ENCODE data around the gene S100A5.
"Not testable (repeated sequence)": the region's sequence is repeated elsewhere in the genome, so short reads cannot be mapped to it uniquely, and the experiment has no call there.

Gene S100A5

DNA sequence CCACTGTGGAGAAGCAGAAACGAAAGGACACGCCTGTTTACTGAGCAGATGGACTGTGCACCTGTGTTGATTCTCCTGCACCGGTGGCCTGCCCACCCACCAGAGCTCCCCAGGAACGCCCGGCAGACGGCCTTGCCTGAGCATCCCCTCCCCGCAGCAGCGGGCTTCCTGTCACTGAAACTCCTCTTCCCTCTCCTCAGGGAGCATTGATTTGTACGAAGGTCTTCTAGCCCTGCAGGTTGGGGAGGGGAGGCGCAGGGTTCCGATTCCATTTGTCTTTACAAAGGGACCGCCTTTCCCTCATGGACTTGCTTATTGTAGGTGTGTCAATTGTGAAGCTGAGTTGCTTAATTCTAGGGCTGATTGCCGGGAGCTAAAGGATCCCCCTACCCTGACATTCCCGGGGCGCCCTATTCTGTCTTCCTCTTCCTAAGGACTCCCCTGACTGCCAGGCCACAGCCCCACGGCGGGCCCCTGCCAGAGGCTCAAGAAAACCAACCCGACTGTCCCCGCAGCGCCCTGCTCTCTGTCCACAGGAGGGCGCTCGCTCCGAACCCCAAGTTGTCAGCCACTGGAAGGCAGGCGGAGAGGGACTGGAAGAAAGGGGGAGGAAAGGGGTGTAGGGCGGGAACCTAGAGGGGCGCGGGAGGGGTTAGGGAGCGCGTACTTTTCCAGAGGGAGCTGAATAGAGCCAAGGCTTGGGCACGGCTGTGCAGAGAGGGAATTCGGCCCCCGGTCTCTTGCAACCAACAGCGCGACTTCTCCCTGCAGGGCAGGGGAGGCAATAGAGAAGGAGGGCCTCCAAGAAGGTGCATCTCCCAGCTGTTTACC is 7.8 kb downstream of the S100A5 start:
- peak; percentile 33 to 81 for DNase-seq

DNA sequence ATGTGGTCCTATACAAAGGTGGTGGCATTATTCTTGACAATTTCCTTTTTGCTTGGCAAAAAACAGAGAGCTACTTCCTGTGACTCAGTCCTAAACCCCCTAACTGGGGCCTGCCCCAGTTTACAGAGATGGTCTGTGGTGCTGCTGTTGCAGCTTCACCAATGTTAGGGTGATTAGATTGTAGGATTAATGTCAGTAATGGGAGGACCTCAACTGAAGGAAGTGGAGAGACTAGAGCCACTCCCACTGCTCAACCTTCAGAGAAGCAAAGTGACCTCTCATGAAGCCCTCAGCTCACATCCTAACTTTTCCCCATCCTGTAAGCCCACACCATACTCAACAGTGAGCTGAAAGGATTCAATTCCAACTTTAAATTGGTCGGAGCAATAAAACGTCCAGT is 8.6 kb downstream of the S100A5 start:
- no peak for DNase-seq

DNA sequence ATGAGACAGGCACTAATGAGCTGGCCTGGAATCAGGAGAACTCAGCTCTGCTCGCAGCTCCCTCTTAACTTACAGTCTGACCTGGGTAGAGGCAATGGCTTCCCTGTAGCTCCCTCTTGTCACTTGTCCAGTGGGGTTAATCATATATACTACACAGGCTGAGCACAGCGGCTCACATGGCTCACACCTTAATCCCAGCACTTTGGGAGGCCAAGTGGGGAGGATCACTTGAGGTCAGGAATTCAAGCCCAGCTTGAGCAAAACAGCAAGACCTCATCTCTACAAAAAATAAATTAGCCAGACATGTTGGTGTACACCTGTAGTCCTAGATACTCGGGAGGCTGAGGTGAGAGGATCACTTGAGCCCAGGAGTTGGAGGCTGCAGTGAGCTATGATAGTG is 9.1 kb downstream of the S100A5 start:
- DNase-seq: no peak

DNA sequence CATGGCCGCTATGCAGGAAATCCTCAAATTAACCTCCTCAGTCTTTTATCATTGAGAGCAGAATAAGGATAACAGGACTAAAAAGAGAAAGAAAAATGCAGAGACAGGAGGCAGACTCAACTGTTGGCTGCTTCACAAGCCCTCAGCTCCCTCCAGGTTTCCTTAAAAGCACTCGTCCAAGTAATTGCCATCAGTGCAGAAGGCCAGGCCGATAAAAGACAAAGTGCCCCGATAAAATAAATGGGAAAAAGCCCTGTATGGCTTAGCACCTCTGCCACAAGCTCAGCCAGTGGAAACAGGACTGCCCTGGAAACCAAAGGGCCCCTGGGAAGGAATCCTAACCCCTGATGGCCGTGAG is 13.1 kb downstream of the S100A5 start:
- no peak for DNase-seq

DNA sequence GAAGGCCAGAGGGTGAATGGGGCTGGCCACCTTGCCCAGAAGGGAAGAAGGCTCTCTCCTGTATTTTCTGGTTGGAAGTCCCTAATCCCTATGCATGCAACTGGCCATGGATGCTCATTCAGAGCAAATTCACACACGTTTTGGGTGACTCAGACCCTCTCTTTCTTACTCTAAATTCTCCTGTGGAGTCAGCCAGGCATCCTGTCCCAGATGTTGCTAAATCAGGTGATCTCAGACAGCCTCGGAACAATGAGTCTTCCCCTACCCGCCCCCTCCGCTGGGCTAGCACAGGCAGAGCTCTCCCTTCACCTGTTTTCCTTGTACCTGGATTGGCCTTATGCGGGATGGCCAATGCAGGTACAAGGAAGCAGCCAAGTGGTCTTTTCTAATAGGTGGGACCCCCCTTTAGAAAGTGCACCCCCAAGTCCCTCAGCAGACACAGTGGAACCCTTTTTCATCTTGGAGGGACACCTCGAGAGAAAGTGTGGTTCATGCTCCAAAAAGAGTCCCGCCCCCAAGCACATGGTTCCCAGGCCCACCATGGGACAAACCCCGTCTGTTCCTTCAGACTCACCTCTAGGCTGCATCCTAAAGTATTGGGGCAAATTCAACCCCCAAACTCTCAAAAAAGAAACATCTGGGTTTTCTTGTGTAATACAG is 13.6 kb downstream of the S100A5 start:
- no peak for DNase-seq

DNA sequence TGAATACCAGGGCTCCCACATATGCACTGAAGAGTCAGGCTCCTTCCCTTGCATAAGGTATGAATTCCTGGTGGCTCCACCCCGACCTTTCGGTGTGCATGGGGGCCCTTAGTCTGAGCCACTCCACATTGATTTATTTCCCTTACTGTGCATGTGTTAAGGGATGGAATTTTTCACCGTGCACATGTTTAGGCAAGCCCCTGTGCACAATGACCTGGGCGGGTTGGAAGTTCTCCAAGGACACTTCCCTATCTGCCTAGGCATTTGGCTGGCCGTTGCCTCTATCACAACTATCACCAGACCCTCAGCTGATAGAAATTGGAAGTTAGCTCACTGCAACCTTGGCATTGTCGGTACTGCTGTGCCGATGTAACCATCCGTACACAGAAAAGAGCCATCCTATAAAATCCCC is 14.6 kb downstream of the S100A5 start:
- DNase-seq: no peak

DNA sequence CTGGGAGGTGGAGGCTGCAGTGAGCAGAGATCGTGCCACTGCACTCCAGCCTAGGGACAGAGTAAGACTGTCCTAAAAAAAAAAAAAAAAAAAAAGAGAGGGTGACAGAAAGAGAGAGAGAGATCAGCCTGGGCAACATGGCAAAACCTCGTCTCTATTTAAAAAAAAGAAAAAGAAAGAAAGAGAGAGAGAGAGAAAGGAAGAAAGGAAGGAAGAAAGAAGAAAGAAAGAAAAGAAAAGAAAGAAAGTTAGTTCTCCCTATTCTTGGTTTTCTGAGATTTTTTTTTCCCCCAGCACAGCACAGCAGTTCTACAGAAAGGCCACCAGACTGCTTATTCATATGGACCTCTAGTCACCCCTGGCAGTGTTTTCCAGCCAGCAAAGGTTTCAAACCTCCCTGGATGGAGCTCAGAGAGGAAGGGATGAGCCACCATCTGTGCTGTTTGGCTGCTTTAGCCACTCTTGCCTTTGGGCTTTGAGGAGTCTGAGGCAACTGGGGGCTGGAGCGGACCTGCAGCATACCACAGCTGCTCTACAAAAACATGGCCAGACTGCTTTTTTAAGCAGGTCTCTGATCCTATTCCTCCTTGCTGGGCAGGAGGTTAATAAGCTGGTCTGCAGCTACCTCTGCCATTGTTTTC is 15.5 kb downstream of the S100A5 start:
- DNase-seq: peak; percentile 23 to 59

DNA sequence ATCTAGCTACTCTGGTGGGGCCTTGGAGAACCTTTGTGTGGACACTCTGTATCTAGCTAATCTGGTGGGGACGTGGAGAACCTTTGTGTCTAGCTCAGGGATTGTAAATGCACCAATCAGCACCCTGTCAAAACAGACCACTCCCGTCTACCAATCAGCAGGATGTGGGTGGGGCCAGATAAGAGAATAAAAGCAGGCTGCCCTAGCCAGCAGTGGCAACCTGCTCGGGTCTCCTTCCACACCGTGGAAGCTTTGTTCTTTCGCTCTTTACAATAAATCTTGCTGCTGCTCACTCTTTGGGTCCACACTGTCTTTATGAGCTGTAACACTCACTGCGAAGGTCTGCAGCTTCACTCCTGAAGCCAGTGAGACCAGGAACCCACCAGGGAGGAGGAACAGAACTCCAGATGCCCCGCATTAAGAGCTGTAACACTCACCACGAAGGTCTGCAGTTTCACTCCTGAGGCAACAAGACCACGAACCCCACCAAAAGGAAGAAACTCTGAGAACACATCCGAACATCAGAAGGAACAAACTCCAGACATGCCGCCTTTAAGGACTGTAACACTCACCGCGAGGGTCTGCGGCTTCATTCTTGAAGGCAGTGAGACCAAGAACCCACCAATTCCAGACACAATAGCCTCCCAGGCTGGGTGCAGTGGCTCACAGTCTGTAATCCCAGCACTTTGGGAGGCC is 18.2 kb downstream of the S100A5 start:
- DNase-seq: not testable (repeated sequence)

DNA sequence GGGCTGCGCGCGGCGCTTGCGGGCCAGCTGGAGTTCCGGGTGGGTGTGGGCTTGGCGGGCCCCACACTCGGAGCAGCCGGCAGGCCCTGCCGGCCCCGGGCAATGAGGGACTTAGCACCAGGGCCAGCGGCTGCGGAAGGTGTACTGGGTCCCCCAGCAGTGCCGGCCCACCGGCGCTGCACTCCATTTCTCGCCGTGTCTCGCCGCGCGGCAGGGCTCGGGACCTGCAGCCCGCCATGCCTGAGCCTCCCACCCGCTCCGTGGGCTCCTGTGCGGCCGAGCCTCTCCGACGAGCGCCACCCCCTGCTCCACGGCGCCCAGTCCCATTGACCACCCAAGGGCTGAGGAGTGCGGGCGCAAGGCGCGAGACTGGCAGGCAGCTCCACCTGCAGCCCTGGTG is 18.9 kb downstream of the S100A5 start:
- DNase-seq: not testable (repeated sequence)

DNA sequence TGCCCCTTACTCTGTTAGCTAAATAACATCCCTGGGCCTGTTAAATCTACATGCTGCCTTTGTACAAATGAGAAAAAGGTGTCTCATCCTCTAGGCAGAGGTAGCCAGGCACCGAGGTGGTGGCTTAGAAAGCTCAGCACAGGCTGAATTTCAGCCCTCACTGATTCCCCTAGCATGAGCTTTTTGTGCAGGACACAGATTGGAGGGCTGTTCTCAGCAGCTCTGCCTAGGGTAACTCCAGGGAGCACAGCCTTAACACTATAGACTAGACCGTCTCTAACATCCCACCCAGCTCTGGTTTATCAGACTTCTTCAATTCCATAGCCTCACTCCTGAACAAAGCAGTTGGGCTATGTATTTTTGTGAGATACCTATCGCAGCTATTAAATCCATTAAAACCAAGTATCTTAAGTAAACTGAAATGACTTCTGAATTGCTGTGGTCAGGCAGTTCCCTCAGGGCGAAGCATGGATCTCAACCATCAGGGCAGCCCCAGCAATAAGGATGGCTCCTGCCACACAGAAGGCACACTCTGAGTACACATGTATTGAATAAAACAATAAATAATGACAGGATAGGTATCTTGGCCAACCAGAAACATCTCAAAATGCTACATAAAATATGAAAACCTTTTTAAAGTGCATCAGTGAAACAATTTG is 19.8 kb downstream of the S100A5 start:
- DNase-seq: no peak

DNA sequence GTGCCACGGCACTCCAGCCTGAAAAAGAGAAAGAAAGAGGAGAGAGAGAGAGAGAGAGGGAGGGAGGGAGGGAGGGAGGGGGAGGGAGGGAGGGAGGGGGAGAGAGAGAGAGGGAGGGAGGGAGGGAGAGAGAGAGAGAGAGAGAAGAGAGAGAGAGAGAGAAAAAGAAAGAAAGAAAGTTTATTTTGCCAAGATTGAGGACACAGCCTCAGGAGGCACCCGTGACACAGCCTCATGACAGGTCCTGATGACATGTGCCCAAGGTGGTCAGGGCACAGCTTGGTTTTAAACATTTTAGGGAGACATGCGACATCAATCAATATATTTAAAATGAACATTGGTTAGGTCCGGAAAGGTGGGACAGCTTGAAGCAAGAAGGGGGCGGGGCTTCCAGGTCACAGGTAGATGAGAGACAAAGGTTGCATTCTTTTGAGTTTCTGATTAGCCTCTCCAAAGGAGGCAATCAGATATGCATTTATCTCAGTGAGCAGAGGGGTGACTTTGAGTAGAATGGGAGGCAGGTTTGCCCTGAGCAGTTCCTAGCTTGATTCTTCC is 20.5 kb downstream of the S100A5 start:
- not testable (repeated sequence) for DNase-seq

DNA sequence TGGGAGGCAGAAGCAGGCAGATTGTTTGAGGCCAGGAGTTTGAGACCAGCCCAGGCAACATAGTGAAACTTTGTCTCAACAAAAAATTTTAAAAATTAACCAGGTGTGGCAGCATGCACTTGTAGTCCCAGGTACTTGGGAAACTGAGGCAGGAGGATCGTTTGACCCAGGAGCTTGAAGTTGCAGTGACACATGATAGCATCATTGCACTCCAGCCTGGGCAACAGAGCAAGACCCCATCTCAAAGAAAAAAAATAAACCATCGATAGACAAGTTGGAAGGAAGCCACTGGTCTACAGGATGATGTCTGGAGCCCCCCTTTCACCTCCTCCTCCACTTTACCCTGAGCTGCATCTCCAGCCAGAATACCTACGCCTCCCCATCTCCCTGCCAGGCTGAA is 21.5 kb downstream of the S100A5 start:
- no peak for DNase-seq

DNA sequence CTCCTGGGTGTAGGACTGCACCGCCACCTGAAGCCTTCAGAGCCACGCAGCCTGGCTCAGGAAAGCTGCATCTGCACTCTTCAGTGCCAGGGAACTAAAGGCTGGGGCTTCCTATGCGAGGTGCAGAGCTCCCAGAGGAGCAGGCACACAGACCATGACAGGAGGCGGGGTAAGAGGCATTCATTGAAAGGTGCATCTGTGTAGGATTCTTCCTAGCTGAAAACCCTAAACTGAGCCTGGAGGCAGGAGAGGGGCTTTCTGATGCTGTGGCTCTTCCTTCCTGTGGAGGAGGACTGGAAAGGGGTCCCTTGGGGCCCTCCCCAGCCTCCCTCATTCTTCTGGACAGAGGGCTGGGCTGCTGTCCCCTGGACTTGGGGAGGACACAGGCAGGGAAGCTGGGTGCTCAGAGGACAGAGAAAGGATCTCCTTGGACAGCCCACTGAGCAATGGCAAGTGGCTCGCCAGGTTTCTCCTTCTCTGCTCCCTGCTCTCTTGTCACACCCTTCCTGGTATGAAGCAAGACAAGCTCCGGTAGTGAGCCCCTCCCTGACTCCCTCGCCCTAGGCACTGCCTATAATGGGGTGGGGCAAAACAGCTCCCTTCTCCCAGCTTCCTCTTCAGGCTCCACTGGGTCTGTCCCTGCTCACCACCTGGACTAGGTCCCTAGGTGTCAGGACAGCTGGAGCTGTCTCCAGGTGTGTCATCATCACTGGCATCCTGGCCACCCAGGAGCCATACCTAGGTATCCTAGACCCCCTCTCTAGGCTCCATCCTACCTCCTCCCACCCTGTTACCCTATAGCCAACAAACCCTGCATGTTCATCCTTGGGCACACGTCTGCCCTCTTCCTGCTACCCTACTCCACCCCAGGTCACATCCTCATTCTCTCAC is 25.0 kb downstream of the S100A5 start:
- DNase-seq: no peak

DNA sequence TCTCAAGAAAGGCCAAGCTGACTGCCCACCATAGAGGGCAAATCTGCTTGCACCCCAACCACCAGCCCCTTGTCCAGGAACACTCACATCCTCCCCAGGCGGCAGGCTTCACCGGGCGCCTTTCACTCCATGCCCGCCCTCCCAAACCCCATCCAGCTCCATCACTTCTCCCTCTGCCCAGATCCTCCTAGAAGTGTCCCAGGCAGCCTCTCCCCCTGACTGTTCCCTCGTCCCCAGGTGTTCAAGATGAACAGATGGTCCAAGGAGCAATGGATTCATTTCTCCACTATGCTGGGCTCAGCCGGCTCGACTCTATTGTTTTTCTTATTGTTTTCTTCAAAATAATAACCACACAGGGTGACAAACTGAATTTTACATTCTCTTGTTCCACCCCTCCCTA is 27.1 kb downstream of the S100A5 start:
- no peak for DNase-seq

DNA sequence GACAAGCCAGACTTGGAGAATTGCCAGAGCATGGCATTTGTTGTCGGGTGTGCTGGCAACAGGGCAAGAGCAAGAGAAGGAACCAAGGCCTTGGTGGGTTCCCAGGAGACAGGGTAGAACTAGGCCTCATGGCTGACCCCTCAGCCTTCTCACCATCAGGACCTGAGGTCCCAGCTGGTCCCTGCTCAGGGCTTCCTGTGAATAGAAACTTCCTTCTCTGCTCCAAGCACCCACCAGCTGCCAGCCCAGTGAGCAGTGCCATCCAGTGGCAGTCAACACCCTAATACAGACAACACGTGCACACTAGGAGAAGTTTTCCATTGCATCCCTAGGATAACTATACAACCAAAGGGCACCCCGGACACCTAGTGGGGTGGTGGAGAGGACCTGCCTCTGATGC is 27.7 kb downstream of the S100A5 start:
- no peak for DNase-seq

DNA sequence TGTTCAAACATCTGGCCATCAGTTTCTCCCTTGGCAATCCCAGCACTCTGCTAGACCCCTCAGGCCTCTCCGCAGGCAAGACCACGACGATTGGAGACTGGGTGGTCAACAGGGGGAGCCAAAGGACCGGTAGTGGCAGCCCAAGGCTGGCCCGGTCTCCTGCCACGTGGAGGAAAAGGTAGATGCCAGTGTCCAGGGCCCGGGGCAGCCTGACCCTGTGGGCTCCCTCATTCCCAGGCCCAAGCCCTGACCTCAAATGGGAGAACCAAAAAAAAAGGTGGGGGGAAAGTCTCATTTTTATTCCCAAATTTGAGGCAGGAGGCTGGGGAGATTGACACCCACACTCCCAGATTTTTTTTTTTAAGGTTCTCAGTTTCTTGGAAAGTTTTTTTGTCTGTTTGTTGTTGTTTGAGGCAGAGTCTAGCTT is 29.7 kb downstream of the S100A5 start:
- DNase-seq: peak in 1 of 2 experiments; percentile 30

DNA sequence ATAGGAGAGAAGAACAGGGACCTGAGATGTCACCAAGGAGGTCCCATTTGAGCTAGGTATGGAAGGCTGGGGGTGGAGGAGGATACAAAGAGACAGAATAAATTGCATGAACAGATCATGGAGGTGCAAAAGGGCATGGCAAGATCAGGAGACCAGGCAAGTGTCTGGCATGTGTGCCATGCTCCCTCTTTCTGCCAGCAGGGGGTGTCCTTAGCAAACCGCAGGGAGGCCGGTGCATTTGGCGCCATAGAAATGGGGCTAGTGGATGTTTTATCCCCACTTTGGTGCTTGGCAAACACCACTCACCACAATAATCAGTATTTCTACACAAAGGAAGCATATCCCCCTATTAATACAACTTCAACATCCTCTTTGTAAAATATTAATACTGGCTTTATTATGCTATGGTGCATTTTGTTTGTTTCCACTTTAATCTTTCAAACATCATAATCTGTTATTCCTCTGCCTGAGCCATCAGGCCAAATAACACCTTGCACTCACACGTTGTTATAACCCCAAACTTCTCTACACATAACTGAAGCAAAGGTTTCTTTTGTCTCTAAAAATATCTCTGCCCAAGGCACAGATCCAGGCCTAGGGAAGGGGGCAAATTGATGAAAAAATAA is 30.9 kb downstream of the S100A5 start:
- DNase-seq: no peak

DNA sequence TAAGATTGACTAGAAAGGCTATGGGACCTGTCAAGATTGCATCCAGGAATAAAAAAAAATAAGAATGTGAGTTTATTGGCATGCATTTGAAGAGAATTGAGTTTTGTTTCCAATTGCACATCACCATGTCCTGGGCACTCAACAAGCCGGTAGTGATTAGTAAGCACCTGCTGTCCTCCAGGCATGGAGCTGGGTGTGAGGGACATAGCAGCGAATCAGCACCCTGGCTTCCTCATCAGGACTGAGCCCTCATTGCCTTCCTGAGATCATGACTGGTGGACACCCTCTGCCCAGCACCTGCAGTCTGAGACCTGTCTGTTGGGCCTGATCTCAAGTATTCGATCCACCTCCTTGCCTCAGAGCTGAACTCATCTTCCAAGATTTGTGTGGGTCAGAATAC is 31.7 kb downstream of the S100A5 start:
- DNase-seq: no peak

DNA sequence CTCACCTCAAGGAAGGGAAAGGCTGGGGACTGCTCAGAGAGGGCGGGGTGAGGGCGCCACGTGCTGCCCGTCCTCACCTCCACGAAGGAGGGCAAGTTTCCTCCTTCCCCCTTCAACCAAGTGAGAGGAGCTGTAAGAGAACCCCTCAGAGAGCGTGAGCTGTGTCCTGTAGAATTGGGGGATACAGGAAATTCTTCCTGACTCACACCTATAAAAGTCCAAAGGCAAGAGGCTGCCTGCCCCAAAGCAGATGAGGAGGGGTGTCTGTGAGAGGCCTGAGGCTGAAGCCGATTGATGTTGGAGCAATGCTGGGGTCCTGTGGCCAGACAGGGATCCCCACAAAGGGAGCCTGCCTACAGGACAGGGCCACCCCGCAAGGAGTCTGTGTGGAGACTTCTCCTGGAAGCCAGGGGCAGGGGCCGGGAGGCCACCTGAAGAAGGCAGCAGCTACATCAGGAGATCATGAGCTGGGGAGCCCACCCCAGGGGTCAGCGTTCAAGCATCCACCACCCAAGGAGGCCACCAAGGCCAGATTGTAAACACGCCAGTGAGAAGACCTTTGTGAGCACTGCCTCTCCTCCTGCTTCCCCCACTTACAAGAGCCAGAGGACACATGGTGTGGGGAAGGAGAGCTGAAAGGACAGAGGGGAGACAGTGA is 32.7 kb downstream of the S100A5 start:
- DNase-seq: no peak

DNA sequence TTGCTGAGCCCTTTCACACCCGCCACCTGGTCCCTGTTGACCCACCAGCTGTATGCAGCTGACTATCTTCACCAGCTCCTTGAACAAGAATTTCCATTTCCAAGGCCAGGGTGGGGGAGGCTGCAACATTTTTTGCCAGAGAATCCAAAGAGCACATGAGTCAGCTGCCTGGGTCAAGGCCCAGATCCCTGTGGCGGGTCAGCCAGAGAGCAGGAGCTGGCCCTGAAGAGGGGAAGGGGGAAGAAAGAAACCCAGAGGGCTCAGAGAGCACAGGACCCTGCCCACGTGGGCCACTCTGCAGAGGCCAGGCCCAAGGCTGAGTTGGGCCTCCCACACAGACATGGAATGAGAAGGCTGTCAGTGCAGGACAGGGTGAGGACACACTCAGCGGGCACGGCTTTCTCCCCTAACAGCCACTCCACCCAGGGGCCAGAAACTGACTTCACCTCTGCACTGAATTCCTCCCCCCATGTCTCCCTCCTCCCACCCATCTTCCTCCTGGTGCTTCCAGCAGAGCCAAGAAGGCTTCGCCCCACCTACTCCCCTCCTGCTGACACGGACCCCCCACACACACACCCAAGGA is 33.8 kb downstream of the S100A5 start:
- DNase-seq: no peak
